ENCODE results near the gene ATP23.

Gene ATP23

GRCh38 chr12:57909056-57909455 lies 32.3 kb upstream of the ATP23 start:
- no peak for DNase-seq

GRCh38 chr12:57909611-57910010 lies 31.8 kb upstream of the ATP23 start:
- DNase-seq: no peak

GRCh38 chr12:57918147-57918546 lies 23.2 kb upstream of the ATP23 start:
- DNase-seq: no peak

- no peak for DNase-seq
These were observed 14.3 kb upstream of the ATP23 start for GRCh38 chr12:57927086-57927485.

- no peak for DNase-seq
These were observed 12.1 kb upstream of the ATP23 start for GRCh38 chr12:57929092-57929830.

- DNase-seq: no peak
These were observed 6.5 kb upstream of the ATP23 start for GRCh38 chr12:57934819-57935218.

- DNase-seq: no peak
These were observed 6.0 kb upstream of the ATP23 start for GRCh38 chr12:57935331-57935730.

- DNase-seq: peak; percentile 97
These were observed 5.4 kb upstream of the ATP23 start for GRCh38 chr12:57935839-57936512.

GRCh38 chr12:57936513-57936883 lies 4.9 kb upstream of the ATP23 start:
- DNase-seq: no peak

- DNase-seq: no peak
These were observed 2.1 kb upstream of the ATP23 start for GRCh38 chr12:57939291-57939690.

- peak; percentile 5 for DNase-seq
These were observed 1.1 kb upstream of the ATP23 start for GRCh38 chr12:57940052-57940914.

- DNase-seq: no peak
These were observed 527 bp upstream of the ATP23 start for GRCh38 chr12:57940915-57941164.

- no peak for DNase-seq
These were observed 2.2 kb downstream of the ATP23 start for GRCh38 chr12:57943438-57944080.

- no peak for DNase-seq
These were observed 3.1 kb downstream of the ATP23 start for GRCh38 chr12:57944313-57945023.

GRCh38 chr12:57952766-57953165 lies 11.4 kb downstream of the ATP23 start:
- no peak for DNase-seq

- DNase-seq: no peak
These were observed 13.4 kb downstream of the ATP23 start for GRCh38 chr12:57954768-57955167.

GRCh38 chr12:57958061-57958657 lies 16.8 kb downstream of the ATP23 start:
- DNase-seq: no peak

- no peak for DNase-seq
These were observed 23.1 kb downstream of the ATP23 start for GRCh38 chr12:57964421-57964820.

- no peak for DNase-seq
These were observed 24.4 kb downstream of the ATP23 start for GRCh38 chr12:57965766-57966165.

- DNase-seq: no peak
These were observed 25.2 kb downstream of the ATP23 start for GRCh38 chr12:57966536-57966935.

- DNase-seq: peak; percentile 47
These were observed 41.9 kb downstream of the ATP23 start for GRCh38 chr12:57983146-57983857.
